Measurements from ENCODE around the gene PCDH17.

DNA sequence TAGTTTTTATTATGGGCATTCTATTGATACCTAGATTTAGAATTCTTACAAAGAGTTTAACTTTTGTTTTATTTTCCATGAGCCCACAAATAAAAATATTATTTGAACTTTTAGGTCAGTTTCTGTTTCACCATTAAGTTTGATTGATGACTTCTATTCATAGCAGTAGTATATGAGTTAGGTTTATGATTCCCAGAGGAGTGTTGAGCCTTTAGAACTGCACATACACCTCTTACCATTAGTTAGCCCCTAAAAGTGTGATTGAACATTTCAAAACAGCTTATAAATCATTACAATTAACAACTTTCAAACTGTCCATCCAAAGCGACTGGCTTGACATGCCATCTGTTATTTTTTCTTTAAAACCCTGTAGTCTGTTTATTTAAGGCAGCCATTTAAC lies 19.0 kb upstream of the PCDH17 start:
- TF ChIP-seq, protein P1, sequence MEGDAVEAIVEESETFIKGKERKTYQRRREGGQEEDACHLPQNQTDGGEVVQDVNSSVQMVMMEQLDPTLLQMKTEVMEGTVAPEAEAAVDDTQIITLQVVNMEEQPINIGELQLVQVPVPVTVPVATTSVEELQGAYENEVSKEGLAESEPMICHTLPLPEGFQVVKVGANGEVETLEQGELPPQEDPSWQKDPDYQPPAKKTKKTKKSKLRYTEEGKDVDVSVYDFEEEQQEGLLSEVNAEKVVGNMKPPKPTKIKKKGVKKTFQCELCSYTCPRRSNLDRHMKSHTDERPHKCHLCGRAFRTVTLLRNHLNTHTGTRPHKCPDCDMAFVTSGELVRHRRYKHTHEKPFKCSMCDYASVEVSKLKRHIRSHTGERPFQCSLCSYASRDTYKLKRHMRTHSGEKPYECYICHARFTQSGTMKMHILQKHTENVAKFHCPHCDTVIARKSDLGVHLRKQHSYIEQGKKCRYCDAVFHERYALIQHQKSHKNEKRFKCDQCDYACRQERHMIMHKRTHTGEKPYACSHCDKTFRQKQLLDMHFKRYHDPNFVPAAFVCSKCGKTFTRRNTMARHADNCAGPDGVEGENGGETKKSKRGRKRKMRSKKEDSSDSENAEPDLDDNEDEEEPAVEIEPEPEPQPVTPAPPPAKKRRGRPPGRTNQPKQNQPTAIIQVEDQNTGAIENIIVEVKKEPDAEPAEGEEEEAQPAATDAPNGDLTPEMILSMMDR (tag by site-specific recombination; IDR thresholded peaks at IDR 0.05), result no peak
- TF ChIP-seq, protein P2, sequence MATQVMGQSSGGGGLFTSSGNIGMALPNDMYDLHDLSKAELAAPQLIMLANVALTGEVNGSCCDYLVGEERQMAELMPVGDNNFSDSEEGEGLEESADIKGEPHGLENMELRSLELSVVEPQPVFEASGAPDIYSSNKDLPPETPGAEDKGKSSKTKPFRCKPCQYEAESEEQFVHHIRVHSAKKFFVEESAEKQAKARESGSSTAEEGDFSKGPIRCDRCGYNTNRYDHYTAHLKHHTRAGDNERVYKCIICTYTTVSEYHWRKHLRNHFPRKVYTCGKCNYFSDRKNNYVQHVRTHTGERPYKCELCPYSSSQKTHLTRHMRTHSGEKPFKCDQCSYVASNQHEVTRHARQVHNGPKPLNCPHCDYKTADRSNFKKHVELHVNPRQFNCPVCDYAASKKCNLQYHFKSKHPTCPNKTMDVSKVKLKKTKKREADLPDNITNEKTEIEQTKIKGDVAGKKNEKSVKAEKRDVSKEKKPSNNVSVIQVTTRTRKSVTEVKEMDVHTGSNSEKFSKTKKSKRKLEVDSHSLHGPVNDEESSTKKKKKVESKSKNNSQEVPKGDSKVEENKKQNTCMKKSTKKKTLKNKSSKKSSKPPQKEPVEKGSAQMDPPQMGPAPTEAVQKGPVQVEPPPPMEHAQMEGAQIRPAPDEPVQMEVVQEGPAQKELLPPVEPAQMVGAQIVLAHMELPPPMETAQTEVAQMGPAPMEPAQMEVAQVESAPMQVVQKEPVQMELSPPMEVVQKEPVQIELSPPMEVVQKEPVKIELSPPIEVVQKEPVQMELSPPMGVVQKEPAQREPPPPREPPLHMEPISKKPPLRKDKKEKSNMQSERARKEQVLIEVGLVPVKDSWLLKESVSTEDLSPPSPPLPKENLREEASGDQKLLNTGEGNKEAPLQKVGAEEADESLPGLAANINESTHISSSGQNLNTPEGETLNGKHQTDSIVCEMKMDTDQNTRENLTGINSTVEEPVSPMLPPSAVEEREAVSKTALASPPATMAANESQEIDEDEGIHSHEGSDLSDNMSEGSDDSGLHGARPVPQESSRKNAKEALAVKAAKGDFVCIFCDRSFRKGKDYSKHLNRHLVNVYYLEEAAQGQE (tag by site-specific recombination; IDR thresholded peaks at IDR 0.05), result no peak
- TF ChIP-seq ZNF404 (tag by site-specific recombination; IDR thresholded peaks at IDR 0.05) (no peak), ZNF529 (tag by site-specific recombination; IDR thresholded peaks at IDR 0.05; ENCODE audit: insufficient replicate concordance) (no peak), ZEB2 (tag by site-specific recombination; IDR thresholded peaks at IDR 0.05) (no peak), ZNF350 (tag by site-specific recombination; IDR thresholded peaks at IDR 0.05) (no peak), ZNF670 (tag by site-specific recombination; IDR thresholded peaks at IDR 0.05; ENCODE audit: low read depth) (no peak), ZFHX2 (tag by site-specific recombination; conservative IDR thresholded peaks at IDR 0.05) (no peak), ZNF747 (tag by site-specific recombination; IDR thresholded peaks at IDR 0.05) (no peak), YY1 (tag by site-specific recombination; IDR thresholded peaks at IDR 0.05) (no peak), SCRT1 (tag by site-specific recombination; IDR thresholded peaks at IDR 0.05; ENCODE audit: borderline replicate concordance) (no peak)
- TF ChIP-seq, protein P3, sequence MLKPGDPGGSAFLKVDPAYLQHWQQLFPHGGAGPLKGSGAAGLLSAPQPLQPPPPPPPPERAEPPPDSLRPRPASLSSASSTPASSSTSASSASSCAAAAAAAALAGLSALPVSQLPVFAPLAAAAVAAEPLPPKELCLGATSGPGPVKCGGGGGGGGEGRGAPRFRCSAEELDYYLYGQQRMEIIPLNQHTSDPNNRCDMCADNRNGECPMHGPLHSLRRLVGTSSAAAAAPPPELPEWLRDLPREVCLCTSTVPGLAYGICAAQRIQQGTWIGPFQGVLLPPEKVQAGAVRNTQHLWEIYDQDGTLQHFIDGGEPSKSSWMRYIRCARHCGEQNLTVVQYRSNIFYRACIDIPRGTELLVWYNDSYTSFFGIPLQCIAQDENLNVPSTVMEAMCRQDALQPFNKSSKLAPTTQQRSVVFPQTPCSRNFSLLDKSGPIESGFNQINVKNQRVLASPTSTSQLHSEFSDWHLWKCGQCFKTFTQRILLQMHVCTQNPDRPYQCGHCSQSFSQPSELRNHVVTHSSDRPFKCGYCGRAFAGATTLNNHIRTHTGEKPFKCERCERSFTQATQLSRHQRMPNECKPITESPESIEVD (tag by site-specific recombination; IDR thresholded peaks at IDR 0.05), result no peak
- TF ChIP-seq, protein P4, sequence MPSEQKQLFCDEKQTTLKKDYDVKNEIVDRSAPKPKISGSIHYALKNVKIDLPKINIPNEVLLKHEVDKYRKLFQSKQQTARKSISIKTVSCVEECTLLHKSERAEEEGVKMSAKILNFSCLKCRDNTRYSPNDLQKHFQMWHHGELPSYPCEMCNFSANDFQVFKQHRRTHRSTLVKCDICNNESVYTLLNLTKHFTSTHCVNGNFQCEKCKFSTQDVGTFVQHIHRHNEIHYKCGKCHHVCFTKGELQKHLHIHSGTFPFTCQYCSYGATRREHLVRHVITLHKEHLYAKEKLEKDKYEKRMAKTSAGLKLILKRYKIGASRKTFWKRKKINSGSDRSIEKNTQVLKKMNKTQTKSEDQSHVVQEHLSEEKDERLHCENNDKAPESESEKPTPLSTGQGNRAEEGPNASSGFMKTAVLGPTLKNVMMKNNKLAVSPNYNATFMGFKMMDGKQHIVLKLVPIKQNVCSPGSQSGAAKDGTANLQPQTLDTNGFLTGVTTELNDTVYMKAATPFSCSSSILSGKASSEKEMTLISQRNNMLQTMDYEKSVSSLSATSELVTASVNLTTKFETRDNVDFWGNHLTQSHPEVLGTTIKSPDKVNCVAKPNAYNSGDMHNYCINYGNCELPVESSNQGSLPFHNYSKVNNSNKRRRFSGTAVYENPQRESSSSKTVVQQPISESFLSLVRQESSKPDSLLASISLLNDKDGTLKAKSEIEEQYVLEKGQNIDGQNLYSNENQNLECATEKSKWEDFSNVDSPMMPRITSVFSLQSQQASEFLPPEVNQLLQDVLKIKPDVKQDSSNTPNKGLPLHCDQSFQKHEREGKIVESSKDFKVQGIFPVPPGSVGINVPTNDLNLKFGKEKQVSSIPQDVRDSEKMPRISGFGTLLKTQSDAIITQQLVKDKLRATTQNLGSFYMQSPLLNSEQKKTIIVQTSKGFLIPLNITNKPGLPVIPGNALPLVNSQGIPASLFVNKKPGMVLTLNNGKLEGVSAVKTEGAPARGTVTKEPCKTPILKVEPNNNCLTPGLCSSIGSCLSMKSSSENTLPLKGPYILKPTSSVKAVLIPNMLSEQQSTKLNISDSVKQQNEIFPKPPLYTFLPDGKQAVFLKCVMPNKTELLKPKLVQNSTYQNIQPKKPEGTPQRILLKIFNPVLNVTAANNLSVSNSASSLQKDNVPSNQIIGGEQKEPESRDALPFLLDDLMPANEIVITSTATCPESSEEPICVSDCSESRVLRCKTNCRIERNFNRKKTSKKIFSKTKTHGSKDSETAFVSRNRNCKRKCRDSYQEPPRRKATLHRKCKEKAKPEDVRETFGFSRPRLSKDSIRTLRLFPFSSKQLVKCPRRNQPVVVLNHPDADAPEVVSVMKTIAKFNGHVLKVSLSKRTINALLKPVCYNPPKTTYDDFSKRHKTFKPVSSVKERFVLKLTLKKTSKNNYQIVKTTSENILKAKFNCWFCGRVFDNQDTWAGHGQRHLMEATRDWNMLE (tag by site-specific recombination; conservative IDR thresholded peaks at IDR 0.05; ENCODE audit: low read depth), result no peak
- TF ChIP-seq, protein P5, sequence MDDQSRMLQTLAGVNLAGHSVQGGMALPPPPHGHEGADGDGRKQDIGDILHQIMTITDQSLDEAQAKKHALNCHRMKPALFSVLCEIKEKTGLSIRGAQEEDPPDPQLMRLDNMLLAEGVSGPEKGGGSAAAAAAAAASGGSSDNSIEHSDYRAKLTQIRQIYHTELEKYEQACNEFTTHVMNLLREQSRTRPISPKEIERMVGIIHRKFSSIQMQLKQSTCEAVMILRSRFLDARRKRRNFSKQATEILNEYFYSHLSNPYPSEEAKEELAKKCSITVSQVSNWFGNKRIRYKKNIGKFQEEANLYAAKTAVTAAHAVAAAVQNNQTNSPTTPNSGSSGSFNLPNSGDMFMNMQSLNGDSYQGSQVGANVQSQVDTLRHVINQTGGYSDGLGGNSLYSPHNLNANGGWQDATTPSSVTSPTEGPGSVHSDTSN (CRISPR knock-in tag; IDR thresholded peaks at IDR 0.05), result no peak

All from HEK293 (cell line).